ENCODE results near the gene CAMK2A. TPM values are rescaled to one million over a fixed set of nuclear protein-coding genes. Genes with fewer than 3 reads are reported as not detected.

CAMK2A gene
- total RNA-seq, 2 experiments from 2014 or later: not detected

- CTCF ChIA-PET: no interaction called here
- Mint-ChIP-seq H3K27ac (no peak overlapping the region), H3K27me3 (peaks cover 2% of the 10 kb centered on the region), H3K36me3 (ENCODE audit: low read depth) (no peaks in the 10 kb centered on the region), H3K4me3 (no peak overlapping the region), H3K9me3 (no peaks in the 10 kb centered on the region), H3K4me1 (ENCODE audit: low read depth) (no peaks in the 10 kb centered on the region)
- POLR2A ChIA-PET: no interaction called here
- no peak for DNase-seq
- intact Hi-C loops (cut with micrococcal nuclease): no loop called here
- TF ChIP-seq CTCF (IDR thresholded peaks at IDR 0.05): no peak
- no peak for ATAC-seq
Measured at GRCh38 chr5:150294551-150295071, 5.0 kb upstream of the CAMK2A start.

GRCh38 chr5:150293091-150293941 lies 3.7 kb upstream of the CAMK2A start:
- no peak for DNase-seq
- no peak for TF ChIP-seq CTCF (IDR thresholded peaks at IDR 0.05)
- Mint-ChIP-seq H3K36me3 (ENCODE audit: low read depth) (no peaks in the 10 kb centered on the region), H3K4me1 (ENCODE audit: low read depth) (no peaks in the 10 kb centered on the region), H3K27ac (no peak overlapping the region), H3K4me3 (no peak overlapping the region), H3K27me3 (peaks cover 2% of the 10 kb centered on the region), H3K9me3 (no peaks in the 10 kb centered on the region)
- no peak for ATAC-seq
- POLR2A ChIA-PET: no interaction called here
- intact Hi-C loops (cut with micrococcal nuclease): no loop called here
- CTCF ChIA-PET: no interaction called here

DNA sequence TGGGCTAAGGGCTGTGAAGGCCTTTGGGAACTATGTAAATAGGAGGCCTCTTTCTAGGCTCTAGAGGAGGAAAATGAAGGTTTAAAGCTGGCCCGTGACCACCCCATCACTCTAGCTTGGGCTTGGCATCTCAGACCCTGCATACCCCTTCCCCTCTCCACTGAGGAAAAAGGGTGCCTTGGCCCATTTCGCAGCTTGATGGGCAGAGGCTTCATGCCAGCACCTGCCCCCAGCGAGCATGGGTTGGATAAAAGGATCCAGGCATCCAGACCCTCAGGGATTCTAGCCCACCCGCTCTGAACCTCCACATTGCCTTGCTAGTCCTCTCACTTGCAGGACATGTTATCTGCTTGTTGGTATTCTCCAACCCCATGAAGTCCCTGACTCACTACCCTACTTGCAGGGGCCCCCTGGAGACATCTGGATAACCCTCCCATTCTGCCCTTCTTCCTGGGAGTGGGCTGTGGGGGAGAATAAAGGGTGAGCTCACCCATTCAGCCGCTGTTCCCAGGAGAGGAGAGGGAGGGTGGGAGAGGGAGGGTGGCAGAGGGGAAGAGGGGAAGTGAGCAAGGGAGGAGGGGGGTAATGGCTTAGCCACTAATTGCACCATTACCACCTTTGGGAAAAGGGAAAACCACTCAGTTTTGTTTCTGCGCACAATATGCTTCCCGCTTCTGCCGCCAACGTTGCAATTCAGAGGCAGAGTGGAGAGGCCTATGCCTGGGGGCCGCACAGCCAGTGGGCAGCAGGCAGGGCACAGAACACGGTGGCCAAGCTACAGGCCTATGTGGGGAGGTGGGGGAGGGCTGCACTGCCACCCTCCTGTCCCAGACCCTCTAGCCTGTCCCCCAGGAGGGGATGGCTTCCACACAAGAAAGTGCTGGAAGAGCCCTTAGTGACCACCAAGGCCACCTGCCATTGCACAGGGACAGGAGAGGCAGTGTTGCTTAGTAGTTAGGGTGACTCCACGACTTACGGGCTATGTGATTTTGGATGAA lies 2.1 kb upstream of the CAMK2A start:
- ATAC-seq (no peak), DNase-seq (no peak)
- H3K4me1 Mint-ChIP-seq (ENCODE audit: low read depth): no peaks in the 10 kb centered on the region
- H3K4me3 Mint-ChIP-seq: no peak overlapping the region
- ChIA-PET POLR2A (no interaction called here), CTCF (no interaction called here)
- intact Hi-C loops (cut with micrococcal nuclease): no loop called here
- no peak for TF ChIP-seq CTCF (IDR thresholded peaks at IDR 0.05)
- H3K27ac Mint-ChIP-seq: no peak overlapping the region
- peaks cover 2% of the 10 kb centered on the region for H3K27me3 Mint-ChIP-seq
- H3K36me3 Mint-ChIP-seq (ENCODE audit: low read depth): no peaks in the 10 kb centered on the region
- no peaks in the 10 kb centered on the region for H3K9me3 Mint-ChIP-seq

GRCh38 chr5:150288791-150289190 lies 782 bp downstream of the CAMK2A start:
- ChIA-PET CTCF (interaction anchor here (0.6 kb wide), 1 partner anchor 74 kb away, joined by 3 read pairs; no protein-coding TSS in a partner anchor), POLR2A (interaction anchor here (0.9 kb wide), 1 partner anchor 11 kb away, joined by 3 read pairs; no protein-coding TSS in a partner anchor)
- no peak overlapping the region for H3K27ac Mint-ChIP-seq

More at GRCh38 chr5:150288791-150289190, 782 bp downstream of the CAMK2A start:
- DNase-seq (no peak), ATAC-seq (no peak)
- no peaks in the 10 kb centered on the region for H3K9me3 Mint-ChIP-seq
- H3K36me3 Mint-ChIP-seq (ENCODE audit: low read depth): no peaks in the 10 kb centered on the region
- no peak for TF ChIP-seq CTCF (IDR thresholded peaks at IDR 0.05)
- no peaks in the 10 kb centered on the region for H3K4me1 Mint-ChIP-seq (ENCODE audit: low read depth)
- intact Hi-C loops (cut with micrococcal nuclease): no loop called here
- no peak overlapping the region for H3K4me3 Mint-ChIP-seq
- H3K27me3 Mint-ChIP-seq: peaks cover 2% of the 10 kb centered on the region
